GM18526 (cell line): ENCODE measurements around the gene MED13L.

Experiments
- POLR2A ChIP-seq: IDR thresholded peaks from 3 replicates; pipeline ENCODE4 v1.6.1; 2011; ENCODE audit not compliant: insufficient read length; ENCODE audit errors: extremely low read depth

MED13L gene

DNA sequence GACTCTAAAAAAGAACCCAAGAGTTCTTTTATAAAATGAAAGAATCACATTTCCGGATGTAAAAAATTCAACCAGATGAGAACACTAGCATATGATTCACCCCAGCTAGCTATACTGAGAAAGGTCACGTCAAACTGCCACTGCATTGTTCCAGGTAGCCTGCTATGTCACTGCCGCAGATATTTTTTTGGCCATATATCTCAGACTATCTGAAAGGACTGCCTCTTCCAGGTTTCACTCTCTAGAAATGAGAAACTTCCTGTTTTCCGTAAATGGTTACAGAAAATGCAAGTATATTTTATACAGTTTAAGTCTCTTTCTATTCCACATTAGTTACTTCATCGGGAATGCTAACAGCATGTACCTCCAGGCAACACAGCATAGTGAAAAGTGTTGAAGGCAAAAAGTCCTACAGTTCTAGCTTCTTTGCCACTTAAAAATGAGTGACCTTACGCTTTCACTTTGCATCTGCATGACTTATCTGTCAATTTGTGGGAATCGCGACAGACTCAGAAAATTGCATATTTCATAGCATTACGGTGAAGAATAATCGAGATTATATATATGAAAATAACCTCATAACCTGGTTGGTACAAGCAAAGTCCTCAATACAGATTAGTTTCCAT, 105.2 kb downstream of the MED13L start:
- TF ChIP-seq POLR2A = no peak

DNA sequence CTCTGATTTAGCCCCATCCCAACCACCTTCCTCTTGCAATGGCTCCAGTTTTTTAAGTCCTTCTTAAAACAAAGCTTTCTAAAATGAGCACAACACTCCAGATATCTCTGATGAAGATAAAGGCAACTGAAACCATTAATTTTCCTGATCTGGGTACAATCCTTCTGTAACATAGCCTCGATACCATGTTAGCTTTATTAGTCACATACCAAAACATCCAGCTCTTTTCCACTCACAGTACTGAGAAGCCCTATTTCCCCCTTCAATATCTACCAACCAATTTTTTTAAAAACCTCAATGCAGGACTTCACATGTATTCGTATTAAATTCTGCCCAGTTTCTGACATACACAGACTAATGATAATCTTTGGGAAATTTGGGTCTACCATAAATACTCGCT, 105.9 kb downstream of the MED13L start:
- TF ChIP-seq POLR2A = no peak

DNA sequence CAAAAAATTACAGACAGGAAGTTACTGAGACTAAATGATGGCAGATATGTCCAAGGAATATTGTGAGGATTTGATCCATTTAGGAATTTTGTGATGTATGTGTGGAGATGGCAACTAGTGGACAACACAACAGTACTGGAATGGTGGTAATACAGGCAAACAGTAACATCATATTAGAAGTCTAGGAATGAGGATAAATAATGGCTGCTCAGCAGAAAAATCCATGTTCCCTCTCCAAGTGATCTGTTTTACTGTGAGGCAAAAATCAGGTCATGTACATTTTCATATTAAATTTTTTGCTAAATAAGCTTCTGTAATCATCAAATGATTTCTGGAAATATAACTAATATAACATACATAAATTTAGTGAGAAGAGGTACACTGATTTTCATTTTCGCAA, 108.4 kb downstream of the MED13L start:
- no peak for TF ChIP-seq POLR2A

DNA sequence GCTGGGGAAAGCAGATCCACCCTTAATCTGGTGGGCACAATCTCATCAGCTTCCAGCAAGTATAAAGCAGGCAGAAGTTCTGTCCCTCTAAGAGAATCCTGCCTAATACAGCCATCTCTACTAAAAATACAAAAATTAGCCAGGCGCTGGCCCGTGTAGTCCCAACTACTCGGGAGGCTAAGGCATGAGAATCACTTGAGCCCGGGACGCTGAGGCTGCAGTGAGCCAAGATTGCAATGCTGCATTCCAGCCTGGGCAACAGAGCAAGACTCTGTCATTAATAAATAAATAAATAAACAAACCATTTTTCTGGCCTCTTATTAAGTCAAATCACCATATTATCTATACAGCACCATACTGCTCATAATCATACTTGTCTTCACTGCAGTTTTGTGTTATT, 111.2 kb downstream of the MED13L start:
- no peak for TF ChIP-seq POLR2A

DNA sequence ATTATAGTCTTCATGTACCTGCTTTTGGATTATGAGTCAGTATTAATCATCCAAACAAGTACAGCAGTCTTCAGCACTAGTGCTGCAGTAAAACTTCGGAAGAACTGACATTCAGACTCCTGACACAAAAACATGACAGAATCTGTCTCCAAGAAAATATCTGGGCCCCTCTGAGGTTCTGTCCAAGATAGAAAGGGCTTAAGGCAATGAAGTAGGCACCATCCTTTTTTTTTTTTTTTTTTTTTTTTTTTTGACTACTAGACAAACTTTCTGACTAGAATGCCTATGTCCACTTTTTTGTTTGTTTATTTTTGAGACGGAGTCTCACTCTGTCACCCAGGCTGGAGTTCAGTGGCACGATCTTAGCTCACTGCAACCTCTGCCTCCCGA, 112.5 kb downstream of the MED13L start:
- no peak for TF ChIP-seq POLR2A

DNA sequence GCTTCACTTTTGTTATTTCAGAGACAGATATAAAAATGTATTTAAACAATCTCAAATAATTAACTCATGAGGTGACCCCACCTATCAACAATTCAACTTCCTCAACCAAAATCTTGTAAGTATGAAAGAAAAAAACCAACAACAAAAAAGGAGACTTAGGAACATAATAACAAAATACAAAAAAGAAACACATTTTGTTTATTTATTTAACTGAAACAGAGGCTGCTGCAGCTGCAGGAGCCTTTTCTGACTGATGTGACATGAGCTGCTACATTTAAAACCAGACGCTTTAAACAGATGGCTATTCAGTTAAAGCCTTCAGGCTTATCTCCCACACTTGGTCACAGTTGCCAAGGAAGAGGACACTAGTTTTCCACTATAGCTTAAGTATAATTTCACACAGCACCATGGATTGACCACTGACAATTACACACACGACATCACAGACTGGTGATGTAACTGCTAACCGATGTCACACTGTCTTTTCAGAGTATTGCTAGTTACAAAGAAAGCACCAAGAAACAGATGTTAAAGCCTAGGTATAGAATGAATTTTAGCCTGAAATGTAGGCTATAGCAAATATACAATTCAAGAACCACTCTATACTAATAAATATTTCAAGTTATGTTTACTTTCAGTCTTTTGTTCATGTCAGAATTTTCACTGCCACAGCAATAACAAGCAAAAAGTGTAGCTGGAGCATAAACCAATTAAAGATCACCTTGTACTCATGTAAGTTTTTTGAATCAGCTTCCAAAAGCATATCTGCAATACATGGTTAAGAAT, 113.0 kb downstream of the MED13L start:
- no peak for TF ChIP-seq POLR2A

DNA sequence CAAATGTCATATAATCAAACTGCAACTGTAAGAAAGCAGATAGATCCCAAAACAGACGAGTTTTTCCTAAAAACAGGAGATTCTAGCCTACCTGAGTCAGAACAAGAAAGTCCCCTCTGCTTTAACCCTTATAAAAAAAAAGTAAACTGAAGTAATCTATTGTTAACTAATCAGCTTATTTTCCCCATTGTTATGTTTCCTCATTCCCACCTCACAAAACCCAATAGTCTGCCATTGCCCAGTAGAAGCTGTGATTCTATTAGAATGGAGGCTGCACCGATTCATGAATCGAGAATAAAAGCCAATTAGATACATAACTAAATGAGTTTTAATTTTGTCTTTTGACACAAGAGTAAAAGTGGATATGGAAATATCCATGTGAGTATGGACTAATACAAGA, 115.4 kb downstream of the MED13L start:
- TF ChIP-seq POLR2A = no peak

DNA sequence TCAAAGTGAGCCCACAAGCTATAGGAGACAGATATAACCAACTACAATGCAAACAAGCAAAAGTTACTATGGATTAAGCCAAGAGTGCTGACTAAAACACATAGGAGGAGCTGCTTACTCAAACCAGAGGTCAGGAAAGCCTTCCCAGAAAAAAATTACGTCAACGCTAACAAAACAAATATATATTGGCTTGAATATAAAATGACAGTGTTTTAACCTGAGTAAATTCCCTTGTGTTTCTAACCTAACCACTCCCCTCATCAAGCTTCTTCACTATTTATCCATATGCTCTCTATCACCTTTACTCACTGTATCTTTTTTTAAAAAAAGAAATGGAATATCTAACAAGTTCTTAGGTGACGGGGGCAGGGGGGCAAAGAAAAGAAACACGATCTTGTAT, 115.9 kb downstream of the MED13L start:
- no peak for TF ChIP-seq POLR2A

DNA sequence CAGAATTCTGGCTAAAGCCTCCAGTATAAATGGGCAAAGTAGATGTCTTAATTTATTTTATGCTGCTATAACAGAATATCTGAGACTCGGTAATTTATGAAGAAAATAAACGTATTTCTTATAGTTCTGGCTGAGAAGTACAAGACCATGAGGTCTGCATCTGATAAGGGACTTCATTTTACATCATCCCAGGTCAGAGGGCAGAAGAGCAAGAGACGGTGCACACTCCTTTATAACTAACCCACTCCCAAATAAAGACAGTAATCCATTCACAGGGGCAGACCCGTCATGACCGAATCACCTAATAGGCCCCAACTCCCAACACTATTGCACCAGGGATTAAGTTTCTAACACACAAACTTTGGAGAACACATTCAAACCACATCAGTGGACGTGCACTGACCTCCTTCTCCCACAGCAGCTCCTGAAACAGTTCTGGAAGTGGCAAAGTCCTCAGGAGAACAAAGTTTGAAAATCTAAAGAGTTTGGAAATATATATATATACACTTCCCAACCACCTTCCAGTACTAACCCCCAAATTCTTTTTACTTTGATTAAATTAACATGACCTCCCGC, 116.5 kb downstream of the MED13L start:
- no peak for TF ChIP-seq POLR2A

DNA sequence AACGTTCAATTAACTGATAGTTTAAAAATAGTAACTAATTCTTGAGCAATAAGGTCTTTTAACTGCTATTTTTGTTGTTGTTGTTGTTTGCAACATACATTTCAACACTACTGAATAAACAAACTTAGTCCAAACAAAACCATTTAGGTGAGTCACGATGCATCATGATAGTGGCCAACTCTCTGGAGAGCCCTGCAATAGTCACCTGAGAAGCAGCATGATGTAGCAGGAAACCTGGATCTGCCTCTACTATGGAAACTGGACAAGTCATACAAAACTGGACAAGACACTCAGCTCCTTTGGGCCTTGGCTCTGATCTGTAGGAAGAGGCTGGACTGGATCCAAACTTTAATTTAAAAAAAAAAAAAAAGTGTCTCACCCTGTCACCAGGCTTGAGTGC, 117.3 kb downstream of the MED13L start:
- no peak for TF ChIP-seq POLR2A

DNA sequence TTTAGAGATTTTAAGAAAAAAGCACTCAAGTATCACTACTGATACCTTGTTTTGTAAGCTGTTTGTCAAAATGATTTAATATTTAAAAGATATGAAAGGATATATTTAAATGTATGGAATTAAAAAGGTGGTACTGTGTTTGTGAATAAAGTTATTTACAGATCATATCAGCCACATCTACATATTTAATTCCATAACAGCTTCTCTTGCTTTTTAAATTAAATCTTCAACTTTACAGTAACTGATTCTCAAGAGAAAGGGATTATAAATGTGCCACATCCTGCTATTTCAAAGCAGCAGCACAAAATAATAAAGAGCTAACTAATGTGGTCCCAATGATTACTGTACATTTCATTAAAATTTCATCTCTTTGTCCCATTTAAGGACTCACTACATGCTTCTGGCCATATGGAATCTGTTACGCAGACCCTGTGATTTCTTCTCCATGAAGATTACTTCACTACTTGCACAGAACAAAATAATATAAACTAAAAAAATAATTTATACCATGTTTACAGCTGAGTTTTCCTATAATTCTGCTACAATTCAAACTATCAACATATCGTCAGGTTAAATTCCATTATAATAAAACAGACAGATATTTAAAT, 117.8 kb downstream of the MED13L start:
- no peak for TF ChIP-seq POLR2A

DNA sequence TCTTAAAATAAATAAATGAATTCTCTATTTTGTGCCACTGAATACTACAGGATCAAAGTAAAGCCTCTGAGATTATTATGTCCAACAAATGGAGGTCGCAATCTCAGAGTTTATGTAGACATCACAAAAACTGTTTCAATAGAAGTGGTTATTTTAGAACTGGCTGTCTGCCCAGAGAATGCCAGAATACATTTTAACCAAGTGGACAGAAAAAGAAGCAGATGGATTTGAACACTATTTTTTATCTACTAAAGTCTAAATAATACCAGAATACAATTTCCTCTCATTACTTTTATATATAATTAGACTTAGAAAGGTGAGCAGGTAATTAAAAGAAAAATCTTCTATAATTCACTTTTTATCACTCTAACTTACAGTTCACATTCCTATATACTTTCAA, 118.3 kb downstream of the MED13L start:
- TF ChIP-seq POLR2A = no peak

DNA sequence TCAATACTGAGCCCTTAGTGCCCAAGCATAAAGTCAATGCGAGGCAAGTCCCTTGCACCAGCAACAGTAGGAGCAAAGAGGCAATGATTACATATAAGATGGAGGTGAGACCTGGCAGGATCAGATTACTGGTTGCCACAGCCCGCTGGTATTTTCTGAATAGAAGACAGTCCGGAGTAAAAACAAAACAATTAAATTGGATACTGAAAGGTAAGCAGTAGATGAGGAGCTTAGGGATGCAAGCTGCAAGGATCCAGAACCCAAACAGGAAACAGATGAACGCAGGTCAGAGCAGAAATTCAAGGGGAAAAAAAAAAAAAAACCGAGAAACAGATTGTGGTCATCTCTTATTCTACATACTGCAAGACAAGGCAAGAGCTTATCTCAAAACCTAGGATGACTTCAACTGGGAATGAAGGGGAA, 119.6 kb downstream of the MED13L start:
- no peak for TF ChIP-seq POLR2A

DNA sequence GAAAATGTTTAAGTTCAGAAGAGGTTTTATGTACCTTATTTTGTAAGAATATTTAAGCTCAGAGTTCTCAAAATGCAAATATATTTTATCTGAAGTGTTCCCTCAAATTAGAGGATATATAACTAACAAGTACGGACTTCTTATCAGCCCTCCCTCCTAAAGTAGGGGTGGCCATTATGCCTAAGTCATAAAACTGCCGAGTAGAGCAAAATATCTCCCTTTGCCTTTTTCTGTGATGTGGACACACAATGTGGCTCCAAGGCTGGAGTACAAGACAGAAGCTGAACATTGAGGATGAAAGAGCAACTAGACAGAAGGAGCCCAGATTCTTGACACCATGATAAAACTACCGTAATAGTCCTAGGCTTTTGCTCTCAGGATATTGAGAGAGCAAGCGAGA, 120.9 kb downstream of the MED13L start:
- no peak for TF ChIP-seq POLR2A

DNA sequence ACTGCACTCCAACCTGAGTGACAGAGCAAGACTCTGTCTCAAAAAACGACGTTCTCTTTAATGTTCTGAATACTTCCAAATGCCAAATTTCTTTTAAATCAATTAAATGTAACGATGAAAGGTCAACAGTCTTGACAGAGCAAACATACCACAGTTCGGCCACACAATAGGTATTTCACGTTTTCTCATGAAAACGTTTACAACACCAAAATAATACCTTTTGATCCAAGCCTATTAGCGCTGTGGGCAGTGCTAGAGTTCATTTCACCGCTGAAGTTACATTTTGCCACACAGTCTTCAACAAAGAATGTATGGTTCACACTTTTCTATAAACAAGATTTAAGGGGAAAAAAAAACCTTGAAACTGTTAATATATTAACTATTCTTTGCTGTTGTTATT, 122.1 kb downstream of the MED13L start:
- no peak for TF ChIP-seq POLR2A

DNA sequence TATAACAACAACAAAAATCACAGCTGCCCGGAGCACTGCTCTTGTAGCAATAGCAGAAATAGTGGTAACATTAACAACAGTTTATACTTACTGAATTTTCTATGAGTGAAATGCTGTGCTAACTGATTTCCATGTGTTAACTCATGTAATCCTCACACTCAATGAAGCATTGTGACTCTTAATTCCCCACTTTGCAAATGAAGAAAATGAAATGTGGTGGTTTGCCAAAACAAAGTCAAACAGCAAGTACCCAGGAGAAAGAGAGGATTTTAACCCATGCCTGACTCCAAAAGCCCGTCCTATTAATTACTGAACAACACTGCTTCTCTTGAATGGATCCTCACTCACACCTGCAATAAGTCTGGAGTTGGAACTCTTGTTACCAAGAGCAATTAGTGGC, 123.5 kb downstream of the MED13L start:
- no peak for TF ChIP-seq POLR2A
